Testis (tissue), 3 donors: ENCODE results near the gene HNF1B. TPM values are rescaled to one million over a fixed set of nuclear protein-coding genes. Genes with fewer than 3 reads are reported as not detected.

ENCODE experiments used
- DNase-seq: peaks from one replicate; pipeline ENCODE4 v3.0.0-alpha.2; 2019
- H3K27ac ChIP-seq, 2 donors: fragments of 200-600 bp; sonication (generic); one replicate each; pipeline ENCODE4 v1.5.1; 2019
- H3K27me3 ChIP-seq: fragments of 200-600 bp; sonication (generic); one replicate; pipeline ENCODE4 v1.5.1; 2019
- H3K36me3 ChIP-seq: fragments of 200-600 bp; sonication (generic); one replicate; pipeline ENCODE4 v1.5.1; 2017; ENCODE audit warnings: low read depth; ENCODE audit errors: missing control alignments
- H3K4me1 ChIP-seq: fragments of 200-600 bp; sonication (generic); one replicate; pipeline ENCODE4 v1.5.1; 2019
- H3K4me3 ChIP-seq, 2 donors: fragments of 200-600 bp; sonication (generic); one replicate each; pipeline ENCODE4 v1.5.1; 2017 to 2019
- H3K9me3 ChIP-seq: fragments of 200-600 bp; sonication (generic); one replicate; pipeline ENCODE4 v1.5.1; 2017
- POLR2A ChIP-seq: fragments of 450-650 bp; IDR thresholded peaks from one replicate; pipeline ENCODE4 v1.6.1; 2017; ENCODE audit warnings: antibody characterized with exemption, mild to moderate bottlenecking, moderate library complexity
- WGBS, 2 donors: methylation state at CpG; one replicate each; pipeline ENCODE4 v1.1.5; 2018; 5-methylcytosine and 5-hydroxymethylcytosine counted together
- intact Hi-C: fragments of 100-400 bp; cut with DNase I; formaldehyde crosslinking; loops from one replicate; pipeline ENCODE4 v1.15.1; 2023; ENCODE audit warnings: low total_unique reads
- polyA plus RNA-seq: library from polyadenylated mRNA; stranded (reverse); fragments of 350-450 nt; fragmentation: Illumina TruSeq; extraction: RNeasy Lipid Tissue Mini Kit (QIAGEN cat#74804); gene quantifications from one replicate; pipeline ENCODE4 v1.2.3, GENCODE V29; 2014; ENCODE audit warnings: low read depth, low replicate concordance; ENCODE audit not compliant: insufficient read depth
- total RNA-seq, 2 donors: library from RNA; depleted of rRNA; stranded (reverse); fragments of >200 nt; gene quantifications; one replicate each; pipeline ENCODE4 v1.2.3, GENCODE V29; 2016
- TF ChIP-seq, protein P1 (sequence below), 3 experiments: fragments of 450-650 bp in 2 of 3; fragments of 200-600 bp in 1 of 3; sonication (generic) in 1 of 3; IDR thresholded peaks; one replicate each; pipeline ENCODE4 v1.5.1; 2016 to 2019; ENCODE audit warnings: antibody characterized with exemption in 3 of 3, mild to moderate bottlenecking in 2 of 3, moderate library complexity in 1 of 3

HNF1B gene
- total and polyA plus RNA-seq, 3 donors from 2014 or later = 2.9 to 6.3 (median 3.2) TPM

DNA sequence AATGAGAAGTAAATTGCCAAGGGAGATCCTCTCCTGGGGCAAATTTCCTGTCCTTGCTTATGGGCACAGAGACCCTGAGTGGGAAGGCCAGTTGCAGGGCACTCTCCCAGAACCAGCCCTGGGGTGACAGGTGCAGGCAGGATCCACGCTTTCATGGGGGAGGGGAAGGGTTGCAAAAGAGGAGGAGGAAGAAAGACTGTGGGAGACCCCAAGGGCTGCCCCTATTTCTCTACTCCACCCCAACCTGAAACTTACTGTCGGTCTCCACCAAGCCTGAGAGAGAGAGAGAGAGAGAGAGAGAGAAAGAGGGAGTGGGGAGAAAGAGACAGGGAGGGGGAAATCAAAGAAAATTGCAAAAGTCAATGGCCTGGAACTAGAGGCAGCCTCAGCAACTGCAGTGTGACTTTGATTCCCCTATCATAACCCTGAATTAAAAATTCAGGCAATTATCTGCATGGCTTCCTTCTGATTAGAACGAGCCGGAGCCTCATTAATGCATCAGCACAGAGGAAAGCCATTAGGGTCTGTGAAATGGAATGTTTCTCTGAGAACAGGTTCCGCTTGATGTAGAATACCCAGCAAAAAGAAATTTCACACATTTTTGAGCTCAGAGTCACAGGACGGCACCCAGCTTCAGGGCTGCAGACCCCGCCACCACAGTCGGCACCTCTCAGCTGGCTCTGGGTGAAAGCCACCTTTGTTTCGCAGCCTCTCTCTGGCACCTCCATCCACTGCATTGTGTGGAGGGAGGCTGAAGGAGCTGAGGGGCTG is 45.1 kb upstream of the HNF1B start:
- Histone ChIP-seq H3K36me3 (no peaks in the 10 kb centered on the region), H3K4me1 (no peaks in the 10 kb centered on the region), H3K27ac (no peak overlapping the region), H3K9me3 (no peaks in the 10 kb centered on the region), H3K27me3 (no peaks in the 10 kb centered on the region), H3K4me3 (no peak overlapping the region)
- 84 to 86% methylated on average over 9 of the region's 9 CpGs for WGBS, 2 donors
- TF ChIP-seq, protein P1, sequence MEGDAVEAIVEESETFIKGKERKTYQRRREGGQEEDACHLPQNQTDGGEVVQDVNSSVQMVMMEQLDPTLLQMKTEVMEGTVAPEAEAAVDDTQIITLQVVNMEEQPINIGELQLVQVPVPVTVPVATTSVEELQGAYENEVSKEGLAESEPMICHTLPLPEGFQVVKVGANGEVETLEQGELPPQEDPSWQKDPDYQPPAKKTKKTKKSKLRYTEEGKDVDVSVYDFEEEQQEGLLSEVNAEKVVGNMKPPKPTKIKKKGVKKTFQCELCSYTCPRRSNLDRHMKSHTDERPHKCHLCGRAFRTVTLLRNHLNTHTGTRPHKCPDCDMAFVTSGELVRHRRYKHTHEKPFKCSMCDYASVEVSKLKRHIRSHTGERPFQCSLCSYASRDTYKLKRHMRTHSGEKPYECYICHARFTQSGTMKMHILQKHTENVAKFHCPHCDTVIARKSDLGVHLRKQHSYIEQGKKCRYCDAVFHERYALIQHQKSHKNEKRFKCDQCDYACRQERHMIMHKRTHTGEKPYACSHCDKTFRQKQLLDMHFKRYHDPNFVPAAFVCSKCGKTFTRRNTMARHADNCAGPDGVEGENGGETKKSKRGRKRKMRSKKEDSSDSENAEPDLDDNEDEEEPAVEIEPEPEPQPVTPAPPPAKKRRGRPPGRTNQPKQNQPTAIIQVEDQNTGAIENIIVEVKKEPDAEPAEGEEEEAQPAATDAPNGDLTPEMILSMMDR (IDR thresholded peaks at IDR 0.05) = no peak
- no peak for TF ChIP-seq POLR2A
- no peak for DNase-seq
- intact Hi-C loops = no loop called here

DNA sequence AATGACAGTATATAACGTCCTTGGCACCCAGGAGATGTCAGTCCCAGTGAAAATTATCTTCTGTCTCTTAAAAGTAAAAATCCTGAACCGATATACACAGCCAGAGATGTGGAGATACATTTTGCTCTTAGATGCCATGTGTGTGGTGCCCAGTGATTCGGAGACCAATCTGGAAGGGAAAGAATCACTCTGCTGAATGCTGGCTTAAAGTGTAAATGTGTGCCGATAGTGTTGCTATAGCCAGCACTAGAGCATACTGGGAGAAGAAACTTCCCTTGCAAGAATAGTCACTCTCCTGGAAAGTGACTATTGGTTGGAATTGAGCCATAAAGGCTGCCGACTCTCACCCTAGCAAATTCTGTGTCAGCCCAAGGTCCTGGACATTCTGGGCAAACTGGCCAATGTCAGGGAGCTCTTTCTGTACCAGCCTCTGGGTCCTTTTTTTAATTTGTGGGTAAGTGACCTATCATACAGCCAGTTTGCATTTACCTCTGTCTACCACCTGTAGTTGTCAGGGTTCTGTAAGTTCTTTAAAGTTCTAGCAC is 44.2 kb upstream of the HNF1B start:
- H3K27me3 ChIP-seq = no peaks in the 10 kb centered on the region
- no peaks in the 10 kb centered on the region for H3K4me1 ChIP-seq
- H3K36me3 ChIP-seq = no peaks in the 10 kb centered on the region
- H3K27ac ChIP-seq = no peak overlapping the region
- 60 to 64% methylated on average over 5 of the region's 5 CpGs for WGBS, 2 donors
- no peak for TF ChIP-seq POLR2A
- TF ChIP-seq, protein P1 (IDR thresholded peaks at IDR 0.05) = no peak
- DNase-seq = no peak
- H3K9me3 ChIP-seq = no peaks in the 10 kb centered on the region
- intact Hi-C loops = no loop called here
- H3K4me3 ChIP-seq = no peak overlapping the region

DNA sequence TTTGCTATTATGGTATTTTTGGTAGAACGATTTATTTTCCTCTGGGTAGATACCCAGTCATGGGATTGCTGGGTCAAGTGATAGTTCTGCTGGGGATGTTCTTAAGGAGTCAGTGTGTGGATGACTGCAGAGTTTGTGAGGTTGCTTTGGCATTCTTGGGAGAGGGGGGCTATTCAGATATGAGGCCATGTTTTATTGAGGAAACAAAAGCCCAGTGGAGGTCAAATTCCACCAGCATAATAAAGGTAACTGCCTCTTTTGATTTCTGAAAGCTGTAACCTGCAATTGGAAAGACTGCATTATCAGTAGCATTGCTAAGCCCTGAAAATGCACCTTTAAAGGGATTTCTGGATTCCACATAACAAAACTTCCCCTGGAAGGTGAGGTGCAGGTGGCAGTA is 43.7 kb upstream of the HNF1B start:
- H3K27me3 ChIP-seq = no peaks in the 10 kb centered on the region
- H3K9me3 ChIP-seq = no peaks in the 10 kb centered on the region
- intact Hi-C loops = no loop called here
- no peak for DNase-seq
- TF ChIP-seq POLR2A = no peak
- TF ChIP-seq, protein P1 (IDR thresholded peaks at IDR 0.05) = no peak
- no peaks in the 10 kb centered on the region for H3K36me3 ChIP-seq
- H3K4me1 ChIP-seq = no peaks in the 10 kb centered on the region
- no peak overlapping the region for H3K27ac ChIP-seq
- H3K4me3 ChIP-seq = no peak overlapping the region
- 88 to 95% methylated on average over 1 of the region's 1 CpG for WGBS, 2 donors

DNA sequence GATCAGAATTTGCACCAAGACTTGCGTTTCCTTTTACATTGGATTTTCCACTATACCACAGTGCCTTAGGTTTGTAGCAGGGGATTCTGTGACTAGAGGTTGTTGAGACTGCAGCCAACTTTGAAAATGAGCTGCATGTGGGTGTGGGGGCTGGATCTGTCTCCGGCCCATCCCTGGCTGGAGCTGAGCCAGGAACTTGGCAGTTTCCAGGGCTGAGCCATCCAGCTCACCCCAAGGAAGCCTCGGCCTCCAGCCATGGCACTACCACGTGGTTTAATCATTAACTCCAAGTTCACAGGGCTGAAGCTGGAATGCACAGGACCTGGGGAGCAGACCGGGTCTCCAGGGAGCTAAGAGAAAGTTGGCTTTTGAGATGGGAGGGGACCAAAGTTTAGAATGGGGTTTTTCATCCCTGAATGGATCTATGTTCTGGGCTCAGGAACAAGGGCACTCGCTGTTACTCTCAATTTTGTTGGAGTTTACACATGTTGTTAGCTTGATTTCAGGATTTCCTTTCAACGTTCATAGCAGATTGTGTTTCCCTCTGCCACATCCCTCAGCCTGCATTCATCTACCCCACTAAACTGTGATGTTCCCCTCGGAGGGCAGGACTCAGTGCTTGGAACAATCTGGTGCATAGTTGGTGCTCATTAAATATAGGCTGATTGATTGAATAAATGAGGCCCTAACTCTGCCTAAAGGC is 42.3 kb upstream of the HNF1B start:
- Histone ChIP-seq H3K27me3 (no peaks in the 10 kb centered on the region), H3K4me3 (no peak overlapping the region), H3K27ac (no peak overlapping the region), H3K36me3 (no peaks in the 10 kb centered on the region), H3K4me1 (no peaks in the 10 kb centered on the region), H3K9me3 (no peaks in the 10 kb centered on the region)
- no peak for TF ChIP-seq POLR2A
- TF ChIP-seq, protein P1 (IDR thresholded peaks at IDR 0.05) = no peak
- WGBS, 2 donors = 50% methylated on average over 8 of the region's 8 CpGs
- DNase-seq = no peak
- intact Hi-C loops = no loop called here
